A549 (cell line): ENCODE measurements around the gene SLC6A20.

Experiments
- BHLHE40 ChIP-seq: IDR thresholded peaks from 2 replicates; pipeline ENCODE4 v1.6.1; 2012; ENCODE audit warnings: low read depth, low read length, inconsistent platforms
- CTCF ChIP-seq: fragments of >200 bp; sonication (Bioruptor Twin); formaldehyde crosslinking; IDR thresholded peaks from 3 replicates; pipeline ENCODE4 v1.5.1; 2016
- EP300 ChIP-seq, 2 experiments: fragments of >200 bp; sonication (Bioruptor Twin); formaldehyde crosslinking; IDR thresholded peaks; 2 replicates in 1 of 2; 3 replicates in 1 of 2; pipeline ENCODE4 v1.6.1; 2016 to 2017
- HOXB13 ChIP-seq: fragments of 250-450 bp; sonication (Bioruptor Pico); IDR thresholded peaks from 2 replicates; pipeline ENCODE4 v1.5.0; 2020; ENCODE audit warnings: low read depth, mild to moderate bottlenecking, moderate library complexity
- JUNB ChIP-seq: fragments of >200 bp; sonication (Bioruptor Twin); formaldehyde crosslinking; IDR thresholded peaks from 2 replicates; pipeline ENCODE4 v1.6.1; 2016
- MYC ChIP-seq: IDR thresholded peaks from 2 replicates; pipeline ENCODE4 v1.6.1; 2012; ENCODE audit warnings: mild to moderate bottlenecking, inconsistent platforms, low read length, improper control_type of control experiment, borderline replicate concordance
- POLR2A ChIP-seq: IDR thresholded peaks from 2 replicates; pipeline ENCODE4 v1.6.1; 2012; ENCODE audit warnings: mild to moderate bottlenecking, low read length
- REST ChIP-seq: fragments of 200-600 bp; sonication (generic); IDR thresholded peaks from 2 replicates; pipeline ENCODE4 v1.6.1; 2016; ENCODE audit warnings: antibody characterized with exemption, mild to moderate bottlenecking, moderate library complexity
- SMC3 ChIP-seq: fragments of >200 bp; sonication (Bioruptor Twin); formaldehyde crosslinking; IDR thresholded peaks from 3 replicates; pipeline ENCODE4 v1.6.1; 2018; ENCODE audit warnings: inconsistent platforms
- ZC3H11A ChIP-seq: fragments of 450-650 bp; IDR thresholded peaks from 2 replicates; pipeline ENCODE4 v1.6.1; 2014; ENCODE audit warnings: antibody characterized with exemption, mild to moderate bottlenecking
- ZFP36 ChIP-seq: fragments of 450-650 bp; IDR thresholded peaks from 2 replicates; pipeline ENCODE4 v1.6.1; 2014; ENCODE audit warnings: borderline replicate concordance; ENCODE audit not compliant: partially characterized antibody

- TF ChIP-seq CTCF (no peak), ZFP36 (no peak), MYC (no peak), SMC3 (no peak), ZC3H11A (no peak), REST (no peak), JUNB (no peak), BHLHE40 (no peak), HOXB13 (CRISPR knock-in tag) (no peak), EP300 (IDR thresholded peaks at IDR 0.05) (no peak), POLR2A (no peak)
Observed at GRCh38 chr3:45799586-45799985, 3.2 kb upstream of the SLC6A20 start.
